ENCODE data around the gene SAMD4A. TPM values are rescaled to one million over a fixed set of nuclear protein-coding genes. Genes with fewer than 3 reads are reported as not detected.

The SAMD4A gene
- total and polyA plus RNA-seq, 7 experiments from 2014 or later = 0.73 to 5.7 (median 1.7) TPM; not detected in 2

DNA sequence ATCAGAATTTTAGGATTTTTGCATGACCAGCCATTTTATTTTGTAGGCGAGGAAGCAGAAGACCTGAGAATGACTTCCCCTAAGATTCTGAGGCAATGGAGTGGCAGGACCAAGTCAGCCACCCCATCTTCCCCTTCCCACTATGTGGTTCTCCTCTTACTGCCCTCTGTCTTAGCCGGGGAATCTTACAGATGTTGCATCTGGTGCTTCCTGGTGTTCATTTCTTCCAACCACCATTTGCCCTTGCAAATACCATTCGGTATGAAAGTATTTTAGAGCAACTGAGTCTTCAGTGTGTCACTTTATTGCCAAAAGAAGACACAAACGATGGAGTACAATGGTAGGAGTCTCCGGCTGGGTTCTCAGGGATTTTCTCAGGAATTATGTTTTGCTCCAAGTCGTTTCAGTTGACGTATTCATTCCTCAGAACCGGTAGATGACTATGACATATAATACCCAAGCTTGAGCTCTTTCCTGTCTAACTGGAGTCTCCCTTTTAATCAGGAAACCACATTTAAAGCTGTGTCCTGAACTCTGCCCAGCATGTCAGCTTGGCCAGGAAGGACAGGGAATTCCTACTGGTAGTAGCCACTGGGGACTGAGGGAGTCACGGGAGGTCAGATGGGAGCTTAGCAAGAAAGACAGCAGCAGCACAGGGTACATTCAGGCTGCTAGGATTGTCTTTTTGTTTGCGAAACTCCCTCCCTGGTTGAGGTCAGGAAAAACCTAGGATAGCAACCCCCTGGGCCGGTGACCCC is 87.0 kb downstream of the SAMD4A start:
- Histone ChIP-seq H3K27ac (ENCODE audit: low read depth, low read length) (no peak overlapping the region), H3K4me3 (ENCODE audit: low read length) (no peak overlapping the region), H3K9me3 (ENCODE audit: control insufficient read depth in 2 of 3, low read length in 3 of 3) (no peaks in the 10 kb centered on the region), H3K36me3 (ENCODE audit: control insufficient read depth in 2 of 3, insufficient read depth in 3 of 3, low read length in 3 of 3) (no peaks in the 10 kb centered on the region), H3K4me1 (ENCODE audit: control insufficient read depth in 2 of 2, insufficient read depth in 2 of 2, low read length in 2 of 2) (no peaks in the 10 kb centered on the region), H3K27me3 (ENCODE audit: control insufficient read depth in 2 of 2, insufficient read depth in 2 of 2, low read length in 2 of 2) (no peaks in the 10 kb centered on the region)
- no peak for DNase-seq
- no peaks in the 10 kb centered on the region for H3K9me3 Mint-ChIP-seq
- peaks cover 0 to 5% (median 0%) of the 10 kb centered on the region in 7 donors for H3K4me1 Mint-ChIP-seq
- H3K36me3 Mint-ChIP-seq = peaks cover 0 to 4% (median 0%) of the 10 kb centered on the region in 5 donors
- no peak for ATAC-seq
- no peak overlapping the region for H3K27ac Mint-ChIP-seq
- ChIA-PET CTCF (no interaction called here), POLR2A (no interaction called here)
- peaks cover 29 to 57% (median 37%) of the 10 kb centered on the region in 5 donors for H3K27me3 Mint-ChIP-seq
- H3K4me3 Mint-ChIP-seq = peak overlapping the region in 1 of 10 donors; percentile 21
- intact Hi-C loops (cut with micrococcal nuclease) = no loop called here

DNA sequence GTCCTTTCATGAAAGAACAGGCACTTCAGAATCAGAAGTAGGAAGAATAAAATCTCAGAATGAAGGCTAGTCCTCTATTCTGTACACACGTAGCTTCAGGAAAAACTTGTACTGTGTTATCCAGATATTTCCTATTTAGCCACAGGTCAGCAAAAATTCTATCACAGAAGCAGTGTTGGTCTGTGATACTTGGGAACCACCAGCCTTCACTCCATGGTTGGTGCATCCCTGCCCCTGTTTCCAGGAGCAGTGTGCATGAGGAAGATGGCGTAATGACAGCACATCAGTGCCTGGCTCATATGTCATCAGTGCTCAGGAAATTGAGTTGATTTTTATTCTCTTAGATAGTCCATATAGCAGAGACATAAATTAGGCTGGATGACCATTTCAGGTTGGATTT is 87.7 kb downstream of the SAMD4A start:
- H3K36me3 ChIP-seq (ENCODE audit: control insufficient read depth in 2 of 3, insufficient read depth in 3 of 3, low read length in 3 of 3) = no peaks in the 10 kb centered on the region
- H3K9me3 ChIP-seq (ENCODE audit: control insufficient read depth in 2 of 3, low read length in 3 of 3) = no peaks in the 10 kb centered on the region
- ATAC-seq = no peak
- peaks cover 0 to 5% (median 0%) of the 10 kb centered on the region in 7 donors for H3K4me1 Mint-ChIP-seq
- DNase-seq = no peak
- ChIA-PET CTCF (interaction anchor here (0.6 kb wide), 1 partner anchor 153 kb away, joined by 3 read pairs; no protein-coding TSS in a partner anchor), POLR2A (no interaction called here)
- no peak overlapping the region for H3K4me3 Mint-ChIP-seq
- no peaks in the 10 kb centered on the region for H3K27me3 ChIP-seq (ENCODE audit: control insufficient read depth in 2 of 2, insufficient read depth in 2 of 2, low read length in 2 of 2)
- H3K9me3 Mint-ChIP-seq = no peaks in the 10 kb centered on the region
- H3K36me3 Mint-ChIP-seq = peaks cover 0 to 4% (median 0%) of the 10 kb centered on the region in 5 donors
- intact Hi-C loops (cut with micrococcal nuclease) = no loop called here
- peaks cover 29 to 63% (median 37%) of the 10 kb centered on the region in 5 donors for H3K27me3 Mint-ChIP-seq
- no peak overlapping the region for H3K27ac ChIP-seq (ENCODE audit: low read depth, low read length)
- no peak overlapping the region for H3K27ac Mint-ChIP-seq
- H3K4me3 ChIP-seq (ENCODE audit: low read length) = no peak overlapping the region
- no peaks in the 10 kb centered on the region for H3K4me1 ChIP-seq (ENCODE audit: control insufficient read depth in 2 of 2, insufficient read depth in 2 of 2, low read length in 2 of 2)

DNA sequence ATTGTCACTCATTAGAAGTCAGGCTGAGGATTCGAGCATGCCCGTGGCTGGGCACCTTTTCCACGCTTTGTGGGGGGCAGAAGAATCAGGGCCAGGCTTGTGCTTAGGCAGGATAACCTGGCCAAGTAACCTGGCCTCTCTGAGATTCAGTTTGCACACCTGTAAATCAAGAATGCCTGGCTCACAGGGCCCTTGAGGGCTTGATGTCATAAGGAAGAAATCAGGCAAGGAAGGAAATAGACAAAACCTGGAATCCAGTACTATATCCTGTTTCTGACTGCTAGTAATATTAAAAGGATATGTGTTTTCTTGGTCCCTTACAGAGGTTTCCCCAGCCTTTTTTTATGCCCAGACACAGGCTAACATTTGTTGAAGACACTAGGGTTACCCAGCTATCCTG is 91.9 kb downstream of the SAMD4A start:
- intact Hi-C loops (cut with micrococcal nuclease) = no loop called here
- Mint-ChIP-seq H3K4me3 (no peak overlapping the region), H3K27ac (no peak overlapping the region), H3K36me3 (peaks cover 0 to 4% (median 0%) of the 10 kb centered on the region in 5 donors), H3K27me3 (peaks cover 18 to 39% (median 30%) of the 10 kb centered on the region in 5 donors), H3K4me1 (no peaks in the 10 kb centered on the region), H3K9me3 (no peaks in the 10 kb centered on the region)
- CTCF ChIA-PET = no interaction called here
- Histone ChIP-seq H3K9me3 (ENCODE audit: control insufficient read depth in 2 of 3, low read length in 3 of 3) (no peaks in the 10 kb centered on the region), H3K36me3 (ENCODE audit: control insufficient read depth in 2 of 3, insufficient read depth in 3 of 3, low read length in 3 of 3) (no peaks in the 10 kb centered on the region), H3K27ac (ENCODE audit: low read depth, low read length) (no peak overlapping the region), H3K4me1 (ENCODE audit: control insufficient read depth in 2 of 2, insufficient read depth in 2 of 2, low read length in 2 of 2) (no peaks in the 10 kb centered on the region), H3K27me3 (ENCODE audit: control insufficient read depth in 2 of 2, insufficient read depth in 2 of 2, low read length in 2 of 2) (peaks cover 0 to 4% of the 10 kb centered on the region in 2 donors), H3K4me3 (ENCODE audit: low read length) (no peak overlapping the region)
- POLR2A ChIA-PET = no interaction called here
- no peak for ATAC-seq
- DNase-seq = no peak

DNA sequence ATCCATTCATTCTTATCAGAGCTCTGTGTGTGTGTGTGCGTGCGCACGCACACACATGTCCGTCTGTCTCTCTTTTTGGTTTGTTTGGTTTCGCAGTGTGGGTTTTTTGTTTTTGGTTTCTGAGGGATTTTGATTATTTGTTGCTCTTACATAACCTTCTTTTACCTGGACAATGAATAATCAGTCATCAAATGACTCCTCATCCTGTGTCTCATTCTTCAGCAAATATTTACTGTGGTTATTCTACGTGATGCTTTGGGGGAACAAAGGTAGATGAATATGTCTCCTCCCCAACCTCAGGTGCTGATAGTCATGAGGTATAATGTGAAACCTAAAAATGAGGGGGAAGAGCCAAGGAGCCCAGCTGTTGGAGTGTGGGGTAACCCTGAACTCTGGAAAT is 92.4 kb downstream of the SAMD4A start:
- H3K27me3 Mint-ChIP-seq = peaks cover 12 to 34% (median 27%) of the 10 kb centered on the region in 5 donors
- no peaks in the 10 kb centered on the region for H3K9me3 Mint-ChIP-seq
- H3K36me3 ChIP-seq (ENCODE audit: control insufficient read depth in 2 of 3, insufficient read depth in 3 of 3, low read length in 3 of 3) = no peaks in the 10 kb centered on the region
- H3K36me3 Mint-ChIP-seq = peaks cover 0 to 4% (median 0%) of the 10 kb centered on the region in 5 donors
- no peak overlapping the region for H3K4me3 ChIP-seq (ENCODE audit: low read length)
- no peak for DNase-seq
- H3K4me1 ChIP-seq (ENCODE audit: control insufficient read depth in 2 of 2, insufficient read depth in 2 of 2, low read length in 2 of 2) = no peaks in the 10 kb centered on the region
- H3K4me3 Mint-ChIP-seq = no peak overlapping the region
- H3K27me3 ChIP-seq (ENCODE audit: control insufficient read depth in 2 of 2, insufficient read depth in 2 of 2, low read length in 2 of 2) = peaks cover 0 to 4% of the 10 kb centered on the region in 2 donors
- no peaks in the 10 kb centered on the region for H3K9me3 ChIP-seq (ENCODE audit: control insufficient read depth in 2 of 3, low read length in 3 of 3)
- H3K4me1 Mint-ChIP-seq = peaks cover 0 to 2% (median 0%) of the 10 kb centered on the region in 7 donors
- ChIA-PET CTCF (no interaction called here), POLR2A (no interaction called here)
- intact Hi-C loops (cut with micrococcal nuclease) = no loop called here
- ATAC-seq = no peak
- no peak overlapping the region for H3K27ac Mint-ChIP-seq
- H3K27ac ChIP-seq (ENCODE audit: low read depth, low read length) = no peak overlapping the region

DNA sequence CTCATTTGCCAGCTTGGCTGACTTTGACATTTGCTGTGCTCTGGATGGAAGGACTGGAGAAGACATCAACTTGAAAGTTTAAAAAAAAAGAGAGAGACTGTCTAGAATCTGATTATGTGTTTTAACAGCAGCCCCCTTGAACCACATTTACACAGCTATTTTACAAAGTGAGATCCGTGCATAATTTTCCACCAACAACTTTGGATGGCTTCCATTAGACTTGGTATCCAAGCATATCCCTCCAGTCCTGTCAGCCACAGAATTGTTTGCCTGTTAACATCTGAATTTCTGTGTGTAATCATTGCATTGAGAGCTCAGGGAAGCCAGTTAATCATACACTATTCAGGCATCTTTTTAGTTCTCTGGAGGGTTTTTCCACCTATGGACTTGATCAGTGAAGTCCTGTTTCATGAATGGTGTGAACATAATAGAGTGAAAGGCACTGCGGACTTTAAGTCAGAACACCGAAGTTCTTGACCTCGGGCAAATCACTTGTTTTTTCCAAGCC is 93.7 kb downstream of the SAMD4A start:
- no peak overlapping the region for H3K4me3 ChIP-seq (ENCODE audit: low read length)
- Mint-ChIP-seq H3K4me1 (peaks cover 0 to 4% (median 0%) of the 10 kb centered on the region in 7 donors), H3K4me3 (no peak overlapping the region), H3K27me3 (peaks cover 5 to 40% (median 22%) of the 10 kb centered on the region in 5 donors), H3K36me3 (peaks cover 0 to 4% (median 0%) of the 10 kb centered on the region in 5 donors), H3K9me3 (no peaks in the 10 kb centered on the region), H3K27ac (no peak overlapping the region)
- no peaks in the 10 kb centered on the region for H3K36me3 ChIP-seq (ENCODE audit: control insufficient read depth in 2 of 3, insufficient read depth in 3 of 3, low read length in 3 of 3)
- H3K27me3 ChIP-seq (ENCODE audit: control insufficient read depth in 2 of 2, insufficient read depth in 2 of 2, low read length in 2 of 2) = peaks cover 0 to 4% of the 10 kb centered on the region in 2 donors
- H3K27ac ChIP-seq (ENCODE audit: low read depth, low read length) = no peak overlapping the region
- H3K9me3 ChIP-seq (ENCODE audit: control insufficient read depth in 2 of 3, low read length in 3 of 3) = no peaks in the 10 kb centered on the region
- CTCF ChIA-PET = interaction anchor here (0.6 kb wide), 1 partner anchor 25 kb away, joined by 3 read pairs; no protein-coding TSS in a partner anchor
- DNase-seq = no peak
- intact Hi-C loops (cut with micrococcal nuclease) = loop anchor here in 1 of 2 donors (5.0 kb wide), 1 partner anchor 33 kb away; no protein-coding TSS in a partner anchor
- POLR2A ChIA-PET = no interaction called here
- H3K4me1 ChIP-seq (ENCODE audit: control insufficient read depth in 2 of 2, insufficient read depth in 2 of 2, low read length in 2 of 2) = no peaks in the 10 kb centered on the region
- ATAC-seq = no peak

DNA sequence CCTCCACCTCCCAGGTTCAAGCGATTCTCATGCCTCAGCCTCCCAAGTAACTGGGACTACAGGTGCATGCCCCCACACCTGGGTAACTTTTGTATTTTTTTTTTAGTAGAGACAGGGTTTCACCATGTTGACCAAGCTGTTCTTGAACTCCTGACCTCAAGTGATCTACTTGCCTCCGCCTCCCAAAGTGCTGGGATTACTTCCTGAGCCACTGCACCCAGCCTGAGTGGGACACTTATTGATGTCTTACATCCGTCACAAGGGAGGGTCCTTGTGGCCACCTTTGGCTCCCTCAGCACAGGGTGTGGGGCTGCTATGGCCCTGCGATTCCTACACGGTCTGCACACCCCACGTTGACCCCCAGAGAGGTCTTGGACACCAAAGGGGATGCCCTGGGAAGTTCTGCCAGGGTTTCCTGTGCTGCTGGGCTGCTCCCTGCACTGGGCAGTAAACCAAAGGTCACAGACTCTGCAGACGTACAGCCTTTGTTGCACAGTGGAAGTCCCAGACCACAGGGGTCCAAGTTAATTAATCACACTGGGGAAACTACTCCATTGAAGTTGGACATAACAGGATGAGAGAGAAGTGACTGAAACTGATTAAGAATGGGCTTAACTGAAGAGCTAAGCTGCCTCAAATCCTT is 95.7 kb downstream of the SAMD4A start:
- Mint-ChIP-seq H3K27me3 (peaks cover 5 to 39% (median 14%) of the 10 kb centered on the region in 5 donors), H3K36me3 (no peaks in the 10 kb centered on the region), H3K27ac (no peak overlapping the region), H3K9me3 (no peaks in the 10 kb centered on the region), H3K4me3 (no peak overlapping the region), H3K4me1 (peaks cover 0 to 4% (median 0%) of the 10 kb centered on the region in 7 donors)
- no peaks in the 10 kb centered on the region for H3K4me1 ChIP-seq (ENCODE audit: control insufficient read depth in 2 of 2, insufficient read depth in 2 of 2, low read length in 2 of 2)
- intact Hi-C loops (cut with micrococcal nuclease) = loop anchor here in 1 of 2 donors (5.0 kb wide), 1 partner anchor 35 kb away; no protein-coding TSS in a partner anchor
- H3K27me3 ChIP-seq (ENCODE audit: control insufficient read depth in 2 of 2, insufficient read depth in 2 of 2, low read length in 2 of 2) = peaks cover 0 to 4% of the 10 kb centered on the region in 2 donors
- DNase-seq (no peak), ATAC-seq (no peak)
- H3K9me3 ChIP-seq (ENCODE audit: control insufficient read depth in 2 of 3, low read length in 3 of 3) = no peaks in the 10 kb centered on the region
- POLR2A ChIA-PET = no interaction called here
- CTCF ChIA-PET = no interaction called here
- no peaks in the 10 kb centered on the region for H3K36me3 ChIP-seq (ENCODE audit: control insufficient read depth in 2 of 3, insufficient read depth in 3 of 3, low read length in 3 of 3)
- no peak overlapping the region for H3K27ac ChIP-seq (ENCODE audit: low read depth, low read length)
- H3K4me3 ChIP-seq (ENCODE audit: low read length) = no peak overlapping the region
